Sigmoid colon (tissue), 6 donors: ENCODE results near the gene LOC101059915.

Experiments
- DNase-seq: peaks from one replicate; pipeline ENCODE4 v3.0.0-alpha.2; 2019
- H3K27ac ChIP-seq, 4 donors: fragments of 200-600 bp; sonication (generic); one replicate each; pipeline ENCODE4 v1.5.1; 2016 to 2019; ENCODE audit warnings: mild to moderate bottlenecking in 1 of 4
- H3K27me3 ChIP-seq, 3 donors: fragments of 200-600 bp; sonication (generic); one replicate each; pipeline ENCODE4 v1.5.1; 2019; ENCODE audit warnings: mild to moderate bottlenecking in 1 of 3
- H3K36me3 ChIP-seq, 4 donors: fragments of 200-600 bp; sonication (generic); one replicate each; pipeline ENCODE4 v1.5.1; 2016 to 2019
- H3K4me1 ChIP-seq, 4 donors: fragments of 200-600 bp; sonication (generic); one replicate each; pipeline ENCODE4 v1.5.1; 2017 to 2019
- H3K4me3 ChIP-seq, 4 donors: fragments of 200-600 bp; sonication (generic); one replicate each; pipeline ENCODE4 v1.5.1; 2017 to 2019; ENCODE audit warnings: mild to moderate bottlenecking in 2 of 4, moderate library complexity in 1 of 4
- H3K9me3 ChIP-seq, 4 donors: fragments of 200-600 bp in 3 of 4; sonication (generic) in 3 of 4; one replicate each; pipeline versions ENCODE4 v1.5.1 to v1.6.1; 2013 to 2019
- EP300 ChIP-seq, 4 donors: sonication (generic); formaldehyde crosslinking; IDR thresholded peaks; one replicate each; pipeline ENCODE4 v1.6.1; 2017; ENCODE audit warnings: antibody characterized with exemption in 4 of 4
- POLR2A ChIP-seq, 2 donors: fragments of 450-650 bp; IDR thresholded peaks; one replicate each; pipeline ENCODE4 v1.6.1; 2016; ENCODE audit warnings: antibody characterized with exemption in 2 of 2, mild to moderate bottlenecking in 2 of 2, moderate library complexity in 2 of 2
- POLR2AphosphoS5 ChIP-seq, 4 donors: sonication (generic); formaldehyde crosslinking; IDR thresholded peaks; one replicate each; pipeline ENCODE4 v1.6.1; 2017; ENCODE audit warnings: antibody characterized with exemption in 4 of 4
- WGBS, 2 donors: extraction: QIAGEN DNeasy Blood & Tissue Kit; methylation state at CpG; one replicate each; pipeline ENCODE4 v1.1.7; 2013; 5-methylcytosine and 5-hydroxymethylcytosine counted together
- intact Hi-C: fragments of 100-400 bp; cut with DNase I; formaldehyde crosslinking; loops from one replicate; pipeline ENCODE4 v1.15.1; 2023
- TF ChIP-seq, protein P1 (sequence below), 4 experiments: fragments of 450-650 bp in 3 of 4; fragments of 200-600 bp in 1 of 4; IDR thresholded peaks; one replicate each; pipeline ENCODE4 v1.5.1; 2016 to 2019; ENCODE audit warnings: antibody characterized with exemption in 4 of 4, mild to moderate bottlenecking in 3 of 4, moderate library complexity in 2 of 4
- donor health status: healthy with polysubstance abuse.
- donor health status: healthy.

The LOC101059915 gene

DNA sequence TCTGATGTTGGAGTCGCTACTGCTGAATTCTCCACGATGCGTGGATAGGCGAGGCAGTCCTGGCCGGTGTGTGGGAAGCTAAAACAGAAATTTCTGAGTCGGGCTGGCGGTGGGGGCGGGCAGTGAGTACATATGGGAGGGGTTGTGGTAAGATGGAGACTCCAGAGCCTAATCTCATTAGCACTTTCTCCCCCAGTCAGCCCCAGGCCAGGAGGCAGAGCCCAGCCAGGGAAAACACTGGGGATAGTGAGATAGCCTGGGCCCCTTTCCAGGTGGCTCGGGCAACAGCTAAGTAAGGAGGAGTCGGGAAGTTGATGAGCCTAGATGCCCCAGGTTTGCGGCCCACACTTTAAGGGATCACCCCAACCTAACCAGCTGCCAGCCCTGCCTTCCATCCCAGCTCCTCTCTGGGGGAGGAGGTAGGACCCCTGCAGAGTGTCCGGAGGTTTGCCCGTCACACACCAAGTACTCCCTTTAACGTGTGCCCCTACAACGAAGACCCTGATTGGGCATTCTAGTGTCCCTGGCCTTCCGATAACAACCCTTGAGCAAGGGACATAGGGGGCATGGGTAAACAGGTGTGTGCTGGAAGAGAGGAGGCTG, 2.4 kb upstream of the LOC101059915 start:
- Histone ChIP-seq H3K4me3 (no peak overlapping the region), H3K9me3 (no peaks in the 10 kb centered on the region), H3K27ac (no peak overlapping the region), H3K36me3 (no peaks in the 10 kb centered on the region), H3K4me1 (no peaks in the 10 kb centered on the region), H3K27me3 (no peaks in the 10 kb centered on the region)
- intact Hi-C loops = no loop called here
- TF ChIP-seq POLR2A (IDR thresholded peaks at IDR 0.05) (no peak), POLR2AphosphoS5 (IDR thresholded peaks at IDR 0.05) (no peak), EP300 (IDR thresholded peaks at IDR 0.05) (no peak)
- TF ChIP-seq, protein P1, sequence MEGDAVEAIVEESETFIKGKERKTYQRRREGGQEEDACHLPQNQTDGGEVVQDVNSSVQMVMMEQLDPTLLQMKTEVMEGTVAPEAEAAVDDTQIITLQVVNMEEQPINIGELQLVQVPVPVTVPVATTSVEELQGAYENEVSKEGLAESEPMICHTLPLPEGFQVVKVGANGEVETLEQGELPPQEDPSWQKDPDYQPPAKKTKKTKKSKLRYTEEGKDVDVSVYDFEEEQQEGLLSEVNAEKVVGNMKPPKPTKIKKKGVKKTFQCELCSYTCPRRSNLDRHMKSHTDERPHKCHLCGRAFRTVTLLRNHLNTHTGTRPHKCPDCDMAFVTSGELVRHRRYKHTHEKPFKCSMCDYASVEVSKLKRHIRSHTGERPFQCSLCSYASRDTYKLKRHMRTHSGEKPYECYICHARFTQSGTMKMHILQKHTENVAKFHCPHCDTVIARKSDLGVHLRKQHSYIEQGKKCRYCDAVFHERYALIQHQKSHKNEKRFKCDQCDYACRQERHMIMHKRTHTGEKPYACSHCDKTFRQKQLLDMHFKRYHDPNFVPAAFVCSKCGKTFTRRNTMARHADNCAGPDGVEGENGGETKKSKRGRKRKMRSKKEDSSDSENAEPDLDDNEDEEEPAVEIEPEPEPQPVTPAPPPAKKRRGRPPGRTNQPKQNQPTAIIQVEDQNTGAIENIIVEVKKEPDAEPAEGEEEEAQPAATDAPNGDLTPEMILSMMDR (IDR thresholded peaks at IDR 0.05) = no peak
- WGBS, 2 donors = 86 to 93% methylated on average over 16 of the region's 16 CpGs
- no peak for DNase-seq

- Histone ChIP-seq H3K4me3 (no peak overlapping the region), H3K36me3 (no peaks in the 10 kb centered on the region), H3K4me1 (no peaks in the 10 kb centered on the region), H3K9me3 (no peaks in the 10 kb centered on the region), H3K27ac (no peak overlapping the region), H3K27me3 (no peaks in the 10 kb centered on the region)
- no peak for DNase-seq
- TF ChIP-seq EP300 (IDR thresholded peaks at IDR 0.05) = no peak
- TF ChIP-seq, protein P1 (IDR thresholded peaks at IDR 0.05) = no peak
- no peak for TF ChIP-seq POLR2AphosphoS5 (IDR thresholded peaks at IDR 0.05)
- no peak for TF ChIP-seq POLR2A (IDR thresholded peaks at IDR 0.05)
- intact Hi-C loops = no loop called here
- WGBS, 2 donors = 73 to 80% methylated on average over 10 of the region's 10 CpGs
Observed at GRCh38 chrX:71665747-71666146, 1.6 kb upstream of the LOC101059915 start.

- Histone ChIP-seq H3K27ac (no peak overlapping the region), H3K9me3 (no peaks in the 10 kb centered on the region), H3K4me1 (no peaks in the 10 kb centered on the region), H3K4me3 (no peak overlapping the region), H3K27me3 (no peaks in the 10 kb centered on the region), H3K36me3 (no peaks in the 10 kb centered on the region)
- intact Hi-C loops = no loop called here
- TF ChIP-seq POLR2AphosphoS5 (IDR thresholded peaks at IDR 0.05) (no peak), POLR2A (IDR thresholded peaks at IDR 0.05) (no peak), EP300 (IDR thresholded peaks at IDR 0.05) (no peak)
- TF ChIP-seq, protein P1 (IDR thresholded peaks at IDR 0.05) = no peak
- DNase-seq = no peak
- 94 to 97% methylated on average over 48 of the region's 48 CpGs for WGBS, 2 donors
Observed at GRCh38 chrX:71666240-71667223, 814 bp upstream of the LOC101059915 start.

DNA sequence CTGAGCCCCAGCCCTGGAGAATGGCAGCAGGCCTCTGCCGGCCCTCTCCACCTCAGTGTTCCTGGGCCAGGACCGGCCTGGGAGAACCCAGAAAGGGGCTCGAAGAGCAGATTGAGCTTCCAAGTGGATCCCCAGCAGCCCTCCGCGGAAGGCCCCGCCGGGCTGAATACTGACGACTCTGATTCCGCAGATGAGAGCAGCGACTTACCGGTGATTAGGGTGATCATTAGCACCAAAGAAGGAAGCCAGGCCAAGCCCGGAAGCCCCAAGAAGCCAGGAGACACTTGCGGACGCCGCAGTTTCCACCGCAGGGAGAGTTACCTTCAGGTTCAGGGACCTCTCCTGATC, 876 bp downstream of the LOC101059915 start:
- H3K9me3 ChIP-seq = no peaks in the 10 kb centered on the region
- H3K36me3 ChIP-seq = no peaks in the 10 kb centered on the region
- H3K27ac ChIP-seq = no peak overlapping the region
- DNase-seq = no peak
- H3K27me3 ChIP-seq = no peaks in the 10 kb centered on the region
- intact Hi-C loops = no loop called here
- no peak overlapping the region for H3K4me3 ChIP-seq
- H3K4me1 ChIP-seq = no peaks in the 10 kb centered on the region
- WGBS, 2 donors = 94 to 95% methylated on average over 16 of the region's 16 CpGs
- TF ChIP-seq POLR2A (IDR thresholded peaks at IDR 0.05) (no peak), EP300 (IDR thresholded peaks at IDR 0.05) (no peak), POLR2AphosphoS5 (IDR thresholded peaks at IDR 0.05) (no peak)
- TF ChIP-seq, protein P1 (IDR thresholded peaks at IDR 0.05) = no peak
